GM19043 (cell line): ENCODE data around the gene SPTAN1.
"Not testable (repeated sequence)": the region's sequence is repeated elsewhere in the genome, so short reads cannot be mapped to it uniquely, and the experiment has no call there.

Source experiments
- ATAC-seq: cut with Tn5 transposase; IDR thresholded peaks from one replicate; pipeline ENCODE4 v1.9.1; 2021; ENCODE audit warnings: low read depth; ENCODE audit not compliant: unreplicated experiment

The SPTAN1 gene

GRCh38 chr9:128552153-128552743 lies at the start of gene SPTAN1:
TSS of gene SPTAN1 (plus strand) at chr9:128552587. CDS start at chr9:128566741, 14,154 bp downstream.
- ATAC-seq, result peak; percentile 71

- ATAC-seq, result not testable (repeated sequence)
These were observed 49.0 kb upstream of the SPTAN1 start for GRCh38 chr9:128503415-128503825.

- ATAC-seq, result no peak
These were observed 48.5 kb upstream of the SPTAN1 start for GRCh38 chr9:128503870-128504269.

GRCh38 chr9:128504485-128505413 lies 47.6 kb upstream of the SPTAN1 start, which contains the start of gene GLE1:
TSS of gene GLE1 (plus strand) at chr9:128504719. CDS start at chr9:128504806, 87 bp downstream.
- ATAC-seq, result peak; percentile 86

- ATAC-seq, result no peak
These were observed 47.0 kb upstream of the SPTAN1 start for GRCh38 chr9:128505414-128505765.

- ATAC-seq, result not testable (repeated sequence)
These were observed 46.5 kb upstream of the SPTAN1 start for GRCh38 chr9:128505906-128506305.

GRCh38 chr9:128512820-128513219 lies 39.6 kb upstream of the SPTAN1 start:
- no peak for ATAC-seq

GRCh38 chr9:128521956-128522355 lies 30.4 kb upstream of the SPTAN1 start:
- no peak for ATAC-seq

- ATAC-seq, result no peak
These were observed 29.0 kb upstream of the SPTAN1 start for GRCh38 chr9:128523199-128523925.

- no peak for ATAC-seq
These were observed 25.7 kb upstream of the SPTAN1 start for GRCh38 chr9:128526720-128527119.

- ATAC-seq, result no peak
These were observed 23.8 kb upstream of the SPTAN1 start for GRCh38 chr9:128528445-128529160.

GRCh38 chr9:128529191-128529590 lies 23.2 kb upstream of the SPTAN1 start:
- no peak for ATAC-seq

GRCh38 chr9:128532581-128532980 lies 19.8 kb upstream of the SPTAN1 start:
- no peak for ATAC-seq

- no peak for ATAC-seq
These were observed 11.6 kb upstream of the SPTAN1 start for GRCh38 chr9:128540634-128541360.

GRCh38 chr9:128546504-128546903 lies 5.9 kb upstream of the SPTAN1 start:
- ATAC-seq, result no peak

- no peak for ATAC-seq
These were observed 3.5 kb upstream of the SPTAN1 start for GRCh38 chr9:128548876-128549275.

- ATAC-seq, result no peak
These were observed 2.2 kb upstream of the SPTAN1 start for GRCh38 chr9:128550226-128550625.

GRCh38 chr9:128550770-128551656 lies 1.4 kb upstream of the SPTAN1 start:
- no peak for ATAC-seq

GRCh38 chr9:128551657-128552152 lies 682 bp upstream of the SPTAN1 start:
- peak; percentile 21 for ATAC-seq
